NT2/D1 (cell line): ENCODE measurements around the gene SORCS1.

Experiments
- DNase-seq: peaks from one replicate; pipeline ENCODE4 v3.0.0-alpha.2; 2011; ENCODE audit warnings: low read depth, low spot score
- H3K27me3 ChIP-seq: 2 replicates; pipeline ENCODE4 v1.6.0; 2011; ENCODE audit warnings: mild to moderate bottlenecking; ENCODE audit not compliant: insufficient read length, insufficient read depth
- H3K36me3 ChIP-seq: 2 replicates; pipeline ENCODE4 v1.6.1; 2011; ENCODE audit warnings: mild to moderate bottlenecking, low read length, mixed read lengths; ENCODE audit not compliant: insufficient read depth, insufficient read length
- H3K4me1 ChIP-seq: 2 replicates; pipeline ENCODE4 v1.5.1; 2011; ENCODE audit not compliant: insufficient read depth, insufficient read length
- H3K4me3 ChIP-seq: 2 replicates; pipeline ENCODE4 v1.5.1; 2011; ENCODE audit warnings: low read depth; ENCODE audit not compliant: insufficient read length
- H3K9ac ChIP-seq: 2 replicates; pipeline ENCODE4 v1.6.0; 2011; ENCODE audit warnings: low read depth; ENCODE audit not compliant: insufficient read length
- H3K9me3 ChIP-seq: 2 replicates; pipeline ENCODE4 v1.5.1; 2011; ENCODE audit warnings: mild to moderate bottlenecking, low read length; ENCODE audit not compliant: insufficient read depth
- SUZ12 ChIP-seq: IDR thresholded peaks from 2 replicates; pipeline ENCODE4 v1.6.1; 2011; ENCODE audit not compliant: insufficient read length, insufficient read depth; ENCODE audit errors: extremely low read depth
- YY1 ChIP-seq: IDR thresholded peaks from 2 replicates; pipeline ENCODE4 v1.6.1; 2011; ENCODE audit not compliant: insufficient read length, insufficient read depth
- ZNF274 ChIP-seq: IDR thresholded peaks from 2 replicates; pipeline ENCODE4 v1.6.1; 2011; ENCODE audit warnings: mild to moderate bottlenecking, low read depth, low read length

SORCS1 gene

DNA sequence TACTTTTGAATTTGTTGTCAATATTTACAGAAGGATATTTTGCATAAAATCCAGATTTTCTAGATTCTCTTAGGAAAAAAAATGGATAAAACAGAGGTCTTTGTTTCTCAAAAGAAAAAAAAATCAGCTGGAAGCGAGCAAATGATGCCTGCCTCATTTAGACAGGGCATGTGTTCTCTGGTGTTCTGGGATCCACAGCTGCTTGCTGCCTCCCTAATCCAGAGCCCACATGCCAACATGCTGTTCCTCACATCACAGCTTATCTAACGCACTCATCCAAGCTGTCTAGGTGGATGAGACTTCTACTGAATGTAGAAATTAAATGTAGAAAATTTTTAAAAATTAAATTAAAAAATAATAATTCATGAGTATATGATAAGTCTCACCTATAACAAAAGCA, 630.1 kb downstream of the SORCS1 start:
- no peak overlapping the region for H3K9ac ChIP-seq
- no peak for TF ChIP-seq YY1
- no peak for TF ChIP-seq SUZ12
- TF ChIP-seq ZNF274 = no peak
- no peaks in the 10 kb centered on the region for H3K36me3 ChIP-seq
- H3K9me3 ChIP-seq = peaks cover 31% of the 10 kb centered on the region
- H3K27me3 ChIP-seq = no peaks in the 10 kb centered on the region
- no peak overlapping the region for H3K4me3 ChIP-seq
- no peaks in the 10 kb centered on the region for H3K4me1 ChIP-seq
- no peak for DNase-seq

DNA sequence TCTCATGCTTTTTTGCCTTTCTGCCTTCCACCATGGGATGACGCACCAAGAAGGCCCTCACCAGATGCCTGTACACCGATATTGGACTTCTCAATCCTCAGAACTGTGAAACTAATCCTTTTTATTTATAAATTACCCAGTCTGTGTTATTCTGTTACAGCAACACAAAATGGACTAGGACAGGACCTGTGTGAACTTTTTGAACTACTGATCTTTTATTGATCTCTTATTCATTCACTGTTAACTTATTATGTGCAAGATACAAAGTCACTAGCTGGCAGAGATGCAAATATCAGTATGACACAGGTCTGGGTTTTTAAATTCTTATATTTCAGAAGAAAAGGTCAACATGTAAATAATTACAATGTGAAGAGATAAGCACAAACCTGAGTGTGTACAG, 635.8 kb downstream of the SORCS1 start:
- H3K4me3 ChIP-seq = no peak overlapping the region
- TF ChIP-seq SUZ12 (no peak), YY1 (no peak), ZNF274 (no peak)
- DNase-seq = no peak
- H3K4me1 ChIP-seq = no peaks in the 10 kb centered on the region
- H3K9me3 ChIP-seq = 0 out of 2 replicates have a peak, but pooled peaks cover under 1% of the 10 kb centered on the region
- H3K9ac ChIP-seq = no peak overlapping the region
- no peaks in the 10 kb centered on the region for H3K27me3 ChIP-seq
- H3K36me3 ChIP-seq = no peaks in the 10 kb centered on the region

DNA sequence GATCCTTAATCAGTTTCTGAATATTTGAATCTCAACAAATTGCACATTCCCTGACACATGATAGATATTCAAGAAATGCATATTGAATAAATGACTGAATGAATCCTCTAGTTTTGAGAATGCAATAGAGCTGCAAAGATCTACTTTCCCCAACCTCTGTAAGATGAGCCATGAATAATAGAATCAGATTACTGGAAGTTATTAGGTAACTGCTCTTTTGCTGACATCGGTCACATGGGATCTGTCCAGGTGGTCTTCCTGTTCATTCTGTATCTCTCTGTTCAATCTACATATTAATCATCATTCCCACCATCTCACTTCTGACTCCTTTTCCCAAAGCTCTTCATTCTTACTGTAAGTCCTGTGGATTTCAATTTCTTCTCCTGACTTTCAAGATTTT, 638.7 kb downstream of the SORCS1 start:
- no peak for DNase-seq
- Histone ChIP-seq H3K9ac (no peak overlapping the region), H3K36me3 (no peaks in the 10 kb centered on the region), H3K9me3 (no peaks in the 10 kb centered on the region), H3K27me3 (no peaks in the 10 kb centered on the region), H3K4me1 (no peaks in the 10 kb centered on the region), H3K4me3 (no peak overlapping the region)
- TF ChIP-seq YY1 = no peak
- TF ChIP-seq ZNF274 = no peak
- TF ChIP-seq SUZ12 = no peak
